Activated CD4-positive, alpha-beta T cell treated with anti-CD3 and anti-CD28 coated beads, Interleukin-2, amount 10 ng/mL, durations not matched to agents 24 days and 14 days (primary cell): Measurements from ENCODE around the gene SAMSN1. TPM values are rescaled to one million over a fixed set of nuclear protein-coding genes. Genes with fewer than 3 reads are reported as not detected.
A peak's percentile ranks its signal among the peaks of the same experiment; 100 is the strongest.

Experiments
- DNase-seq: peaks from one replicate; pipeline ENCODE4 v3.0.0; 2022
- H3K27ac Mint-ChIP-seq: one replicate; pipeline ENCODE4 v1.8.0; 2022; ENCODE audit warnings: mild to moderate bottlenecking, mixed read lengths
- H3K27me3 Mint-ChIP-seq: one replicate; pipeline ENCODE4 v1.8.0; 2022; ENCODE audit warnings: mixed read lengths
- H3K36me3 Mint-ChIP-seq: one replicate; pipeline ENCODE4 v1.8.0; 2022; ENCODE audit warnings: low read depth, mild to moderate bottlenecking, mixed read lengths
- H3K4me1 Mint-ChIP-seq: one replicate; pipeline ENCODE4 v1.8.0; 2021; ENCODE audit warnings: mixed read lengths
- H3K4me3 Mint-ChIP-seq: one replicate; pipeline ENCODE4 v1.8.0; 2022; ENCODE audit warnings: mild to moderate bottlenecking, moderate library complexity, mixed read lengths
- H3K9me3 Mint-ChIP-seq: one replicate; pipeline ENCODE4 v1.8.0; 2021; ENCODE audit warnings: mixed read lengths
- intact Hi-C: fragments of 100-400 bp; cut with micrococcal nuclease; formaldehyde crosslinking; loops from one replicate; pipeline ENCODE4 v1.15.1; 2023
- total RNA-seq: library from RNA; stranded (reverse); gene quantifications from 2 replicates; pipeline ENCODE4 v1.2.3, GENCODE V29; 2022

Gene SAMSN1
- total RNA-seq, 1 donor from 2014 or later, result 92.7 TPM

GRCh38 chr21:14483296-14483695 is 62.8 kb downstream of the SAMSN1 start:
- no peaks in the 10 kb centered on the region for H3K27me3 Mint-ChIP-seq
- peaks cover 16% of the 10 kb centered on the region for H3K9me3 Mint-ChIP-seq
- no peak overlapping the region for H3K4me3 Mint-ChIP-seq
- peaks cover 63% of the 10 kb centered on the region for H3K4me1 Mint-ChIP-seq
- intact Hi-C loops, result no loop called here
- no peak for DNase-seq
- H3K36me3 Mint-ChIP-seq, result peaks cover 49% of the 10 kb centered on the region
- peak overlapping the region; percentile 85 for H3K27ac Mint-ChIP-seq

- intact Hi-C loops, result no loop called here
- Mint-ChIP-seq H3K27ac (peak overlapping the region; percentile 90), H3K36me3 (peaks cover 40% of the 10 kb centered on the region), H3K27me3 (no peaks in the 10 kb centered on the region), H3K4me3 (peak overlapping the region; percentile 79), H3K4me1 (peaks cover 56% of the 10 kb centered on the region), H3K9me3 (peaks cover 16% of the 10 kb centered on the region)
- DNase-seq, result peak; percentile 74
Measured at GRCh38 chr21:14482165-14482564, 64.0 kb downstream of the SAMSN1 start.

GRCh38 chr21:14480411-14481031 is 65.6 kb downstream of the SAMSN1 start:
- H3K4me3 Mint-ChIP-seq, result no peak overlapping the region
- peaks cover 30% of the 10 kb centered on the region for H3K36me3 Mint-ChIP-seq
- intact Hi-C loops, result no loop called here

GRCh38 chr21:14479241-14479786 is 66.8 kb downstream of the SAMSN1 start:
- Mint-ChIP-seq H3K27me3 (no peaks in the 10 kb centered on the region), H3K27ac (peak overlapping the region; percentile 9), H3K36me3 (peaks cover 18% of the 10 kb centered on the region), H3K4me1 (peaks cover 44% of the 10 kb centered on the region), H3K4me3 (no peak overlapping the region), H3K9me3 (peaks cover 9% of the 10 kb centered on the region)
- intact Hi-C loops, result no loop called here
- DNase-seq, result no peak

More at GRCh38 chr21:14480411-14481031, 65.6 kb downstream of the SAMSN1 start:
- H3K4me1 Mint-ChIP-seq, result peaks cover 50% of the 10 kb centered on the region
- peaks cover 16% of the 10 kb centered on the region for H3K9me3 Mint-ChIP-seq
- DNase-seq, result no peak
- peak overlapping the region; percentile 10 for H3K27ac Mint-ChIP-seq
- no peaks in the 10 kb centered on the region for H3K27me3 Mint-ChIP-seq

- peaks cover 4% of the 10 kb centered on the region for H3K9me3 Mint-ChIP-seq
- DNase-seq, result no peak
- H3K36me3 Mint-ChIP-seq, result peaks cover 3% of the 10 kb centered on the region
- intact Hi-C loops, result no loop called here
- no peak overlapping the region for H3K4me3 Mint-ChIP-seq
- H3K27ac Mint-ChIP-seq, result no peak overlapping the region
- H3K4me1 Mint-ChIP-seq, result peaks cover 32% of the 10 kb centered on the region
- H3K27me3 Mint-ChIP-seq, result no peaks in the 10 kb centered on the region
Measured at GRCh38 chr21:14477841-14478240, 68.3 kb downstream of the SAMSN1 start.

- Mint-ChIP-seq H3K27ac (no peak overlapping the region), H3K27me3 (no peaks in the 10 kb centered on the region), H3K9me3 (peaks cover 4% of the 10 kb centered on the region), H3K36me3 (peaks cover 3% of the 10 kb centered on the region), H3K4me3 (no peak overlapping the region), H3K4me1 (peaks cover 26% of the 10 kb centered on the region)
- intact Hi-C loops, result no loop called here
- DNase-seq, result no peak
Measured at GRCh38 chr21:14477133-14477532, 69.0 kb downstream of the SAMSN1 start.

- Mint-ChIP-seq H3K27ac (no peak overlapping the region), H3K4me3 (no peak overlapping the region), H3K27me3 (no peaks in the 10 kb centered on the region), H3K36me3 (no peaks in the 10 kb centered on the region), H3K4me1 (peaks cover 14% of the 10 kb centered on the region), H3K9me3 (peaks cover 13% of the 10 kb centered on the region)
- no peak for DNase-seq
- intact Hi-C loops, result no loop called here
Measured at GRCh38 chr21:14474995-14475394, 71.1 kb downstream of the SAMSN1 start.

- H3K9me3 Mint-ChIP-seq, result peaks cover 20% of the 10 kb centered on the region
- no peaks in the 10 kb centered on the region for H3K27me3 Mint-ChIP-seq
- no peak overlapping the region for H3K27ac Mint-ChIP-seq
- no peaks in the 10 kb centered on the region for H3K4me1 Mint-ChIP-seq
- H3K36me3 Mint-ChIP-seq, result peaks cover 4% of the 10 kb centered on the region
- intact Hi-C loops, result no loop called here
- no peak for DNase-seq
- no peak overlapping the region for H3K4me3 Mint-ChIP-seq
Measured at GRCh38 chr21:14469641-14470040, 76.5 kb downstream of the SAMSN1 start.

GRCh38 chr21:14466715-14467114 is 79.4 kb downstream of the SAMSN1 start:
- peaks cover 6% of the 10 kb centered on the region for H3K36me3 Mint-ChIP-seq
- no peak overlapping the region for H3K4me3 Mint-ChIP-seq
- no peak overlapping the region for H3K27ac Mint-ChIP-seq
- no peaks in the 10 kb centered on the region for H3K27me3 Mint-ChIP-seq
- intact Hi-C loops, result no loop called here
- H3K9me3 Mint-ChIP-seq, result peaks cover 22% of the 10 kb centered on the region
- DNase-seq, result no peak
- H3K4me1 Mint-ChIP-seq, result peaks cover 2% of the 10 kb centered on the region

- Mint-ChIP-seq H3K4me3 (no peak overlapping the region), H3K27me3 (no peaks in the 10 kb centered on the region), H3K27ac (no peak overlapping the region), H3K36me3 (peaks cover 2% of the 10 kb centered on the region), H3K9me3 (peaks cover 20% of the 10 kb centered on the region), H3K4me1 (peaks cover 29% of the 10 kb centered on the region)
- no peak for DNase-seq
- intact Hi-C loops, result no loop called here
Measured at GRCh38 chr21:14457762-14458161, 88.4 kb downstream of the SAMSN1 start.

- H3K4me1 Mint-ChIP-seq, result peaks cover 37% of the 10 kb centered on the region
- intact Hi-C loops, result no loop called here
Measured at GRCh38 chr21:14456911-14457310, 89.2 kb downstream of the SAMSN1 start.

GRCh38 chr21:14454016-14455009 is 91.8 kb downstream of the SAMSN1 start:
- intact Hi-C loops, result loop anchor here (5.0 kb wide), 1 partner anchor 93 kb away; the partner anchor contains the start of gene SAMSN1
- peak overlapping the region; percentile 87 for H3K27ac Mint-ChIP-seq
- no peaks in the 10 kb centered on the region for H3K27me3 Mint-ChIP-seq
- H3K4me3 Mint-ChIP-seq, result peak overlapping the region; percentile 40
- peaks cover 8% of the 10 kb centered on the region for H3K36me3 Mint-ChIP-seq
- peaks cover 52% of the 10 kb centered on the region for H3K4me1 Mint-ChIP-seq
- DNase-seq, result peak; percentile 61
- peaks cover 13% of the 10 kb centered on the region for H3K9me3 Mint-ChIP-seq

More at GRCh38 chr21:14456911-14457310, 89.2 kb downstream of the SAMSN1 start:
- H3K27ac Mint-ChIP-seq, result no peak overlapping the region
- H3K36me3 Mint-ChIP-seq, result no peaks in the 10 kb centered on the region
- no peak for DNase-seq
- H3K27me3 Mint-ChIP-seq, result no peaks in the 10 kb centered on the region
- peaks cover 16% of the 10 kb centered on the region for H3K9me3 Mint-ChIP-seq
- H3K4me3 Mint-ChIP-seq, result no peak overlapping the region

- Mint-ChIP-seq H3K36me3 (peaks cover 8% of the 10 kb centered on the region), H3K9me3 (peaks cover 12% of the 10 kb centered on the region), H3K4me1 (peaks cover 57% of the 10 kb centered on the region), H3K27me3 (no peaks in the 10 kb centered on the region), H3K27ac (peak overlapping the region; percentile 87), H3K4me3 (peak overlapping the region; percentile 40)
- intact Hi-C loops, result loop anchor here (2.0 to 5.0 kb wide), 4 partner anchors 33 to 285 kb away; partner anchors contain the start of gene SAMSN1
- DNase-seq, result peak; percentile 78
Measured at GRCh38 chr21:14453339-14454015, 92.6 kb downstream of the SAMSN1 start.
